ENCODE data around the gene GPHN.
"Not testable (repeated sequence)": the region's sequence is repeated elsewhere in the genome, so short reads cannot be mapped to it uniquely, and the experiment has no call there.

GPHN gene

GRCh38 chr14:66502836-66503235 lies 5.1 kb upstream of the GPHN start:
- not testable (repeated sequence) for H3K27me3 ChIP-seq (ENCODE audit: control insufficient read depth in 1 of 2, insufficient read depth in 2 of 2, low read length in 2 of 2); H3K9me3 ChIP-seq (ENCODE audit: control insufficient read depth in 2 of 2, low read length in 2 of 2); H3K27ac ChIP-seq (ENCODE audit: low read length); H3K36me3 ChIP-seq (ENCODE audit: control insufficient read depth in 2 of 2, insufficient read depth in 2 of 2, low read length in 2 of 2); H3K4me3 ChIP-seq (ENCODE audit: low read length in 2 of 2); H3K9ac ChIP-seq (ENCODE audit: low read length in 2 of 2); H3K4me1 ChIP-seq (ENCODE audit: control insufficient read depth, insufficient read depth, low read length)

- Histone ChIP-seq H3K36me3 (ENCODE audit: control insufficient read depth in 2 of 2, insufficient read depth in 2 of 2, low read length in 2 of 2) (no peaks in the 10 kb centered on the region), H3K27me3 (ENCODE audit: control insufficient read depth in 1 of 2, insufficient read depth in 2 of 2, low read length in 2 of 2) (no peaks in the 10 kb centered on the region), H3K4me1 (ENCODE audit: control insufficient read depth, insufficient read depth, low read length) (no peaks in the 10 kb centered on the region), H3K9ac (ENCODE audit: low read length in 2 of 2) (no peak overlapping the region), H3K4me3 (ENCODE audit: low read length in 2 of 2) (no peak overlapping the region), H3K27ac (ENCODE audit: low read length) (no peak overlapping the region), H3K9me3 (ENCODE audit: control insufficient read depth in 2 of 2, low read length in 2 of 2) (no peaks in the 10 kb centered on the region)
These were observed 4.4 kb upstream of the GPHN start for GRCh38 chr14:66503532-66503931.

- Histone ChIP-seq H3K36me3 (ENCODE audit: control insufficient read depth in 2 of 2, insufficient read depth in 2 of 2, low read length in 2 of 2) (no peaks in the 10 kb centered on the region), H3K4me1 (ENCODE audit: control insufficient read depth, insufficient read depth, low read length) (peaks cover 5% of the 10 kb centered on the region), H3K4me3 (ENCODE audit: low read length in 2 of 2) (peak overlapping the region; percentile 91 to 92), H3K9ac (ENCODE audit: low read length in 2 of 2) (peak overlapping the region; percentile 85 to 91), H3K27ac (ENCODE audit: low read length) (peak overlapping the region; percentile 81), H3K9me3 (ENCODE audit: control insufficient read depth in 2 of 2, low read length in 2 of 2) (no peaks in the 10 kb centered on the region), H3K27me3 (ENCODE audit: control insufficient read depth in 1 of 2, insufficient read depth in 2 of 2, low read length in 2 of 2) (no peaks in the 10 kb centered on the region)
These were observed 696 bp upstream of the GPHN start for GRCh38 chr14:66507181-66507721.

GRCh38 chr14:66508547-66508845 lies 549 bp downstream of the GPHN start:
- Histone ChIP-seq H3K27me3 (ENCODE audit: control insufficient read depth in 1 of 2, insufficient read depth in 2 of 2, low read length in 2 of 2) (no peaks in the 10 kb centered on the region), H3K4me1 (ENCODE audit: control insufficient read depth, insufficient read depth, low read length) (peaks cover 5% of the 10 kb centered on the region), H3K4me3 (ENCODE audit: low read length in 2 of 2) (peak overlapping the region; percentile 91 to 92), H3K9me3 (ENCODE audit: control insufficient read depth in 2 of 2, low read length in 2 of 2) (no peaks in the 10 kb centered on the region), H3K27ac (ENCODE audit: low read length) (peak overlapping the region; percentile 81), H3K36me3 (ENCODE audit: control insufficient read depth in 2 of 2, insufficient read depth in 2 of 2, low read length in 2 of 2) (no peaks in the 10 kb centered on the region), H3K9ac (ENCODE audit: low read length in 2 of 2) (peak overlapping the region; percentile 87 to 89)

GRCh38 chr14:66508846-66509621 lies 1.1 kb downstream of the GPHN start:
- no peaks in the 10 kb centered on the region for H3K9me3 ChIP-seq (ENCODE audit: control insufficient read depth in 2 of 2, low read length in 2 of 2)
- H3K4me1 ChIP-seq (ENCODE audit: control insufficient read depth, insufficient read depth, low read length) = peaks cover 5% of the 10 kb centered on the region
- H3K27ac ChIP-seq (ENCODE audit: low read length) = peak overlapping the region; percentile 81
- H3K36me3 ChIP-seq (ENCODE audit: control insufficient read depth in 2 of 2, insufficient read depth in 2 of 2, low read length in 2 of 2) = no peaks in the 10 kb centered on the region
- H3K4me3 ChIP-seq (ENCODE audit: low read length in 2 of 2) = peak overlapping the region; percentile 91 to 92
- H3K27me3 ChIP-seq (ENCODE audit: control insufficient read depth in 1 of 2, insufficient read depth in 2 of 2, low read length in 2 of 2) = no peaks in the 10 kb centered on the region
- H3K9ac ChIP-seq (ENCODE audit: low read length in 2 of 2) = peak overlapping the region; percentile 87 to 89

- Histone ChIP-seq H3K4me1 (ENCODE audit: control insufficient read depth, insufficient read depth, low read length) (peaks cover 5% of the 10 kb centered on the region), H3K9ac (ENCODE audit: low read length in 2 of 2) (peak overlapping the region in 1 of 2 donors; percentile 87), H3K9me3 (ENCODE audit: control insufficient read depth in 2 of 2, low read length in 2 of 2) (no peaks in the 10 kb centered on the region), H3K4me3 (ENCODE audit: low read length in 2 of 2) (peak overlapping the region; percentile 91 to 92), H3K27me3 (ENCODE audit: control insufficient read depth in 1 of 2, insufficient read depth in 2 of 2, low read length in 2 of 2) (no peaks in the 10 kb centered on the region), H3K27ac (ENCODE audit: low read length) (no peak overlapping the region), H3K36me3 (ENCODE audit: control insufficient read depth in 2 of 2, insufficient read depth in 2 of 2, low read length in 2 of 2) (no peaks in the 10 kb centered on the region)
These were observed 1.9 kb downstream of the GPHN start for GRCh38 chr14:66509874-66510273.

- H3K4me1 ChIP-seq (ENCODE audit: control insufficient read depth, insufficient read depth, low read length) = peaks cover 5% of the 10 kb centered on the region
- no peaks in the 10 kb centered on the region for H3K27me3 ChIP-seq (ENCODE audit: control insufficient read depth in 1 of 2, insufficient read depth in 2 of 2, low read length in 2 of 2)
- H3K9me3 ChIP-seq (ENCODE audit: control insufficient read depth in 2 of 2, low read length in 2 of 2) = no peaks in the 10 kb centered on the region
- no peak overlapping the region for H3K4me3 ChIP-seq (ENCODE audit: low read length in 2 of 2)
- no peak overlapping the region for H3K9ac ChIP-seq (ENCODE audit: low read length in 2 of 2)
- H3K27ac ChIP-seq (ENCODE audit: low read length) = no peak overlapping the region
- no peaks in the 10 kb centered on the region for H3K36me3 ChIP-seq (ENCODE audit: control insufficient read depth in 2 of 2, insufficient read depth in 2 of 2, low read length in 2 of 2)
These were observed 3.9 kb downstream of the GPHN start for GRCh38 chr14:66511849-66512248.

- H3K36me3 ChIP-seq (ENCODE audit: control insufficient read depth in 2 of 2, insufficient read depth in 2 of 2, low read length in 2 of 2) = no peaks in the 10 kb centered on the region
- H3K9me3 ChIP-seq (ENCODE audit: control insufficient read depth in 2 of 2, low read length in 2 of 2) = no peaks in the 10 kb centered on the region
- H3K27ac ChIP-seq (ENCODE audit: low read length) = no peak overlapping the region
- H3K4me1 ChIP-seq (ENCODE audit: control insufficient read depth, insufficient read depth, low read length) = peaks cover under 1% of the 10 kb centered on the region
- H3K27me3 ChIP-seq (ENCODE audit: control insufficient read depth in 1 of 2, insufficient read depth in 2 of 2, low read length in 2 of 2) = no peaks in the 10 kb centered on the region
- H3K4me3 ChIP-seq (ENCODE audit: low read length in 2 of 2) = no peak overlapping the region
- no peak overlapping the region for H3K9ac ChIP-seq (ENCODE audit: low read length in 2 of 2)
These were observed 6.3 kb downstream of the GPHN start for GRCh38 chr14:66514213-66514612.

- Histone ChIP-seq H3K9ac (ENCODE audit: low read length in 2 of 2) (no peak overlapping the region), H3K36me3 (ENCODE audit: control insufficient read depth in 2 of 2, insufficient read depth in 2 of 2, low read length in 2 of 2) (no peaks in the 10 kb centered on the region), H3K27ac (ENCODE audit: low read length) (no peak overlapping the region), H3K4me1 (ENCODE audit: control insufficient read depth, insufficient read depth, low read length) (no peaks in the 10 kb centered on the region), H3K4me3 (ENCODE audit: low read length in 2 of 2) (no peak overlapping the region), H3K9me3 (ENCODE audit: control insufficient read depth in 2 of 2, low read length in 2 of 2) (no peaks in the 10 kb centered on the region), H3K27me3 (ENCODE audit: control insufficient read depth in 1 of 2, insufficient read depth in 2 of 2, low read length in 2 of 2) (no peaks in the 10 kb centered on the region)
These were observed 22.6 kb downstream of the GPHN start for GRCh38 chr14:66530526-66530925.

GRCh38 chr14:66539034-66539433 lies 31.1 kb downstream of the GPHN start:
- Histone ChIP-seq H3K27ac (ENCODE audit: low read length) (no peak overlapping the region), H3K27me3 (ENCODE audit: control insufficient read depth in 1 of 2, insufficient read depth in 2 of 2, low read length in 2 of 2) (no peaks in the 10 kb centered on the region), H3K4me1 (ENCODE audit: control insufficient read depth, insufficient read depth, low read length) (no peaks in the 10 kb centered on the region), H3K36me3 (ENCODE audit: control insufficient read depth in 2 of 2, insufficient read depth in 2 of 2, low read length in 2 of 2) (no peaks in the 10 kb centered on the region), H3K9ac (ENCODE audit: low read length in 2 of 2) (no peak overlapping the region), H3K9me3 (ENCODE audit: control insufficient read depth in 2 of 2, low read length in 2 of 2) (no peaks in the 10 kb centered on the region), H3K4me3 (ENCODE audit: low read length in 2 of 2) (no peak overlapping the region)

- H3K27ac ChIP-seq (ENCODE audit: low read length) = no peak overlapping the region
- no peak overlapping the region for H3K9ac ChIP-seq (ENCODE audit: low read length in 2 of 2)
- H3K9me3 ChIP-seq (ENCODE audit: control insufficient read depth in 2 of 2, low read length in 2 of 2) = no peaks in the 10 kb centered on the region
- no peaks in the 10 kb centered on the region for H3K36me3 ChIP-seq (ENCODE audit: control insufficient read depth in 2 of 2, insufficient read depth in 2 of 2, low read length in 2 of 2)
- H3K4me1 ChIP-seq (ENCODE audit: control insufficient read depth, insufficient read depth, low read length) = no peaks in the 10 kb centered on the region
- no peak overlapping the region for H3K4me3 ChIP-seq (ENCODE audit: low read length in 2 of 2)
- H3K27me3 ChIP-seq (ENCODE audit: control insufficient read depth in 1 of 2, insufficient read depth in 2 of 2, low read length in 2 of 2) = no peaks in the 10 kb centered on the region
These were observed 32.1 kb downstream of the GPHN start for GRCh38 chr14:66540038-66540437.

All from stomach smooth muscle (tissue), 2 donors.